ENCODE data around the gene TCP10L.

GRCh38 chr21:32580949-32581348, 4.4 kb downstream of the TCP10L start:
- TF ChIP-seq POLR2A (IDR thresholded peaks at IDR 0.05): no peak
- TF ChIP-seq CTCF (IDR thresholded peaks at IDR 0.05): no peak
- TF ChIP-seq EP300 (IDR thresholded peaks at IDR 0.05): no peak

All from tibial nerve (tissue), 4 donors.